HepG2 (cell line): Measurements from ENCODE around the gene CDRT15L2.
"Not testable (repeated sequence)": the region's sequence is repeated elsewhere in the genome, so short reads cannot be mapped to it uniquely, and the experiment has no call there.

Source experiments
- FOXP4 ChIP-seq: sonication (generic); formaldehyde crosslinking; IDR thresholded peaks from 2 replicates; pipeline ENCODE4 v1.4.0; 2020; ENCODE audit warnings: missing genetic modification reagents
- ZIK1 ChIP-seq: sonication (generic); formaldehyde crosslinking; IDR thresholded peaks from 2 replicates; pipeline ENCODE4 v1.5.0; 2020; ENCODE audit warnings: mild to moderate bottlenecking, low read depth, missing genetic modification reagents, borderline replicate concordance
- ZNF44 ChIP-seq: sonication (generic); formaldehyde crosslinking; IDR thresholded peaks from 2 replicates; pipeline ENCODE4 v1.5.1; 2020; ENCODE audit warnings: mild to moderate bottlenecking, missing genetic modification reagents

- TF ChIP-seq ZNF44; FOXP4 (CRISPR knock-in tag); ZIK1: not testable (repeated sequence)
These were observed 11.5 kb downstream of the CDRT15L2 start for GRCh38 chr17:20591040-20591439.
